Activated T-helper 17 cell treated with anti-CD3 and anti-CD28 coated beads, Interleukin-2, amount 50 U/mL, for 72 hours (primary cell): Measurements from ENCODE around the gene PGM2L1. TPM values are rescaled to one million over a fixed set of nuclear protein-coding genes. Genes with fewer than 3 reads are reported as not detected.

Source experiments
- ATAC-seq: fragments of 150-1000 bp; cut with Tn5 transposase; replicated peaks from 2 replicates; pipeline ENCODE4 v1.10.0; 2021; ENCODE audit warnings: mild to moderate bottlenecking, moderate library complexity
- H3K27ac Mint-ChIP-seq: one replicate; pipeline ENCODE4 v1.8.0; 2022; ENCODE audit warnings: mixed read lengths
- H3K27me3 Mint-ChIP-seq: one replicate; pipeline ENCODE4 v1.8.0; 2022; ENCODE audit warnings: mixed read lengths
- H3K36me3 Mint-ChIP-seq: one replicate; pipeline ENCODE4 v1.8.0; 2022; ENCODE audit warnings: low read depth, mild to moderate bottlenecking, mixed read lengths
- H3K4me1 Mint-ChIP-seq: one replicate; pipeline ENCODE4 v1.8.0; 2022; ENCODE audit warnings: mixed read lengths
- H3K4me3 Mint-ChIP-seq: one replicate; pipeline ENCODE4 v1.8.0; 2022; ENCODE audit warnings: mild to moderate bottlenecking, mixed read lengths
- H3K9me3 Mint-ChIP-seq: one replicate; pipeline ENCODE4 v1.8.0; 2022; ENCODE audit warnings: mixed read lengths
- total RNA-seq, 2 donors: library from RNA; stranded (reverse); gene quantifications; one replicate each; pipeline ENCODE4 v1.2.3, GENCODE V29; 2022

The PGM2L1 gene
- 1 to 10 TPM; 5.1 to 7.9 TPM for total RNA-seq

- ATAC-seq, result peak; percentile 93
- no peaks in the 10 kb centered on the region for H3K36me3 Mint-ChIP-seq
- H3K27me3 Mint-ChIP-seq, result no peaks in the 10 kb centered on the region
- H3K9me3 Mint-ChIP-seq, result no peaks in the 10 kb centered on the region
- peak within 1 kb of the TSS; percentile 95 for H3K27ac Mint-ChIP-seq
- H3K4me1 Mint-ChIP-seq, result peaks cover 24% of the 10 kb centered on the region
- peak within 1 kb of the TSS; percentile 93 for H3K4me3 Mint-ChIP-seq
Observed at GRCh38 chr11:74398244-74399159, at the start of gene PGM2L1. Gene PGM2L1, minus strand, starts transcription at chr11:74398433. Its CDS starts 272 bp downstream, at chr11:74398161.

GRCh38 chr11:74447720-74448119 is 49.5 kb upstream of the PGM2L1 start:
- no peak overlapping the region for H3K4me3 Mint-ChIP-seq
- ATAC-seq, result no peak
- H3K9me3 Mint-ChIP-seq, result no peaks in the 10 kb centered on the region
- peaks cover 3% of the 10 kb centered on the region for H3K27me3 Mint-ChIP-seq
- no peaks in the 10 kb centered on the region for H3K36me3 Mint-ChIP-seq
- no peaks in the 10 kb centered on the region for H3K4me1 Mint-ChIP-seq
- H3K27ac Mint-ChIP-seq, result no peak overlapping the region

DNA sequence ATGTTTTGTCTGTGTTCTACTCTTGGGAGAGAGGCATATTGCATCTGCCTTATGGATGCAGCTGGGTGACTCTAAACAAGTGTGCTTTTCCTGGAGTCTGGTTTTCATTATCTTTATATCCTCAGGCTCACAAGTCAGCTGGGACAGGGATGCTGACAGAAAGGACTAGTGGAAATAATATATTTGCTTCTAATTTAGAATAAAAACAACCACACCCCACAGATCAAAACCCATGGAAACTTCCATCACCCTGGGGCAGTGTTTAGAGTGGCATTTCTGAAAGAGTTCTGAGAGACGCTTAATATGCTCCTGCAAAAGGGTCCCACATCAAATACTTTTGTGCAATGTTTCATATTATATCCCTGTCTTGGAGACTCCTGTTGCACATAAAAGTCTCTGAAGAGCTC is 48.3 kb upstream of the PGM2L1 start:
- H3K27ac Mint-ChIP-seq, result no peak overlapping the region
- H3K4me3 Mint-ChIP-seq, result no peak overlapping the region
- no peak for ATAC-seq
- H3K36me3 Mint-ChIP-seq, result no peaks in the 10 kb centered on the region
- H3K4me1 Mint-ChIP-seq, result no peaks in the 10 kb centered on the region
- H3K9me3 Mint-ChIP-seq, result no peaks in the 10 kb centered on the region
- H3K27me3 Mint-ChIP-seq, result no peaks in the 10 kb centered on the region

- Mint-ChIP-seq H3K4me3 (no peak overlapping the region), H3K9me3 (peaks cover 4% of the 10 kb centered on the region), H3K36me3 (no peaks in the 10 kb centered on the region), H3K27ac (no peak overlapping the region), H3K4me1 (no peaks in the 10 kb centered on the region), H3K27me3 (no peaks in the 10 kb centered on the region)
- ATAC-seq, result no peak
Observed at GRCh38 chr11:74444173-74444826, 46.1 kb upstream of the PGM2L1 start.

DNA sequence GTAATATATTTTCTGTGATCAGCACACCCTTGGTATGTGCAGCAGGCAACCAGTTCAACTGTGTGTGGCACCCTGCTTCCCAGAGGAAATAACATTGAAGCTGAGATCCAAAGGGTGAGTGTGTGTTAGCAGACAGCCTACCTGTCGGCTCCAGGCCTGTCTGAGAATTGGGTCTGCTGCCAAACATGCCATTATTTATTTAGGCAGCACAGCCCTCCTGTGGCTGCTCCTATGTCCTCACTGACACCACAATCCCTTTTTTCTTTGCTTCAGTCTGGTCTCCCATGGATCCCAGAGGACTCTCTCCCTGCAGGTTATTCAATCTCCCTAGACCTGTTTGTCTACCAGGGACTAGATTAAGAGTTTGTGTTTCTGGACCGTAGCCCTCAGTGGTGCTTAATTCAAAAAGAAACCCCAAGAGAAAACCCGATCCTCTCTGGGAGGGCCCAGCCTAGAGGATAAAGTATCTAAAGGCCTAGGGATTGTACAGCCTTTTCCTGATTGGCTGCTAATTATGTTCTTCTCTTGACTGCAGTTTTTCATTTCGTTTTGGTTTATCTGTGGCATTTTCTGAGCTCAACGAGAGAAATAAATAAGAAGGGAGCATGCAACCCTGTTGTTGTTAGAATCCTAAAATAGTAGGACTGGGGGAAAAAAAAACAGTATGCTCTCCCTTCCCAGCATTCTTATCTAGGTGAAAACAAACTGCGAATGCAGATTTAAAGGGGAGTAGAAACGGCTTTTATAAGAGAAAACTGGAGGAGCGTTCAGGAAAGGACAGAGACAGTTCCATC is 45.0 kb upstream of the PGM2L1 start:
- Mint-ChIP-seq H3K4me3 (no peak overlapping the region), H3K27me3 (no peaks in the 10 kb centered on the region), H3K9me3 (peaks cover 4% of the 10 kb centered on the region), H3K27ac (no peak overlapping the region), H3K36me3 (no peaks in the 10 kb centered on the region), H3K4me1 (no peaks in the 10 kb centered on the region)
- ATAC-seq, result no peak

- Mint-ChIP-seq H3K27ac (no peak overlapping the region), H3K4me1 (no peaks in the 10 kb centered on the region), H3K27me3 (no peaks in the 10 kb centered on the region), H3K36me3 (no peaks in the 10 kb centered on the region), H3K9me3 (peaks cover 4% of the 10 kb centered on the region), H3K4me3 (no peak overlapping the region)
- no peak for ATAC-seq
Observed at GRCh38 chr11:74442636-74443035, 44.4 kb upstream of the PGM2L1 start.

DNA sequence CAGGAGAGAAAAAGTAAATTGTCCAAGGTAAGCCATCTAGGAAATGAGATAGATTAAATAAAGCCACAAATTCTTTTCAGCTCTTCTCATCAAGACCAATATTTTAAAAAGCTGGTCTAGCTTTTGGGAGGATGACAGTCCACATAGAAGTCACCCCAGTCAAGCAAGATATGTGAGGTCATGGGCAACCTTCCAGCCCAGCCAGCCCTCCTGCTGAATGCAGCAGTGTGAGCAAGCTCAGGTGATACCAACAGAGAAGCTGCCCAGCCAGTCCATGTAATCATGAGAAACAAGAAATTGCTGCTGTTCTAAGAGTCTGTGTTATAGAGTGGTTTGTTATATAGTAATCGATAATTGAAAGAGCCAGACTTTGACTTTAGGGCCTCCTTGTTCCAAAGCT is 40.4 kb upstream of the PGM2L1 start:
- Mint-ChIP-seq H3K36me3 (no peaks in the 10 kb centered on the region), H3K27me3 (peaks cover 4% of the 10 kb centered on the region), H3K27ac (no peak overlapping the region), H3K9me3 (peaks cover 4% of the 10 kb centered on the region), H3K4me3 (no peak overlapping the region), H3K4me1 (no peaks in the 10 kb centered on the region)
- ATAC-seq, result no peak

- H3K27me3 Mint-ChIP-seq, result peaks cover 7% of the 10 kb centered on the region
- H3K27ac Mint-ChIP-seq, result no peak overlapping the region
- no peak overlapping the region for H3K4me3 Mint-ChIP-seq
- H3K4me1 Mint-ChIP-seq, result no peaks in the 10 kb centered on the region
- H3K36me3 Mint-ChIP-seq, result no peaks in the 10 kb centered on the region
- no peak for ATAC-seq
- H3K9me3 Mint-ChIP-seq, result peaks cover 4% of the 10 kb centered on the region
Observed at GRCh38 chr11:74437441-74438042, 39.3 kb upstream of the PGM2L1 start.

DNA sequence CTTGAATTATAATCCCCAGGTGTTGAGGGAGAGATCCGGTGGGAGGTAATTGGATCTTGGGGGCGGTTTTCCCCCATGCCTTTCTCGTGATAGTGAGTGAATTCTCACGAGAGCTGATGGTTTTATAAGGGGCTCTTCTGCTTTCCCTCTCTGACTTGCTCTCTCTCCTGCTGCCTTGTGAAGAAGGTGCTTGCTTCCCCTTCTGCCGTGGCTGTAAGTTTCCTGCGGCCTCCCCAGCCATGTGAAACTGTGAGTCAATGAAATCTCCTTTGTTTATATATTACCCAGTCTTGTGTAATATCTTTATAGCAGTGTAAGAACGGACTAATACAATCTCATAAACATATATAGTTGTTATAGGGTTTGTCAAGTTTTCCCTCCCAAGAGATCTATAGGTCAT is 36.3 kb upstream of the PGM2L1 start:
- Mint-ChIP-seq H3K36me3 (no peaks in the 10 kb centered on the region), H3K4me1 (no peaks in the 10 kb centered on the region), H3K27me3 (peaks cover 7% of the 10 kb centered on the region), H3K4me3 (no peak overlapping the region), H3K9me3 (no peaks in the 10 kb centered on the region), H3K27ac (no peak overlapping the region)
- ATAC-seq, result no peak

- H3K4me1 Mint-ChIP-seq, result no peaks in the 10 kb centered on the region
- no peak overlapping the region for H3K4me3 Mint-ChIP-seq
- no peak for ATAC-seq
- H3K36me3 Mint-ChIP-seq, result no peaks in the 10 kb centered on the region
- no peaks in the 10 kb centered on the region for H3K9me3 Mint-ChIP-seq
- H3K27ac Mint-ChIP-seq, result no peak overlapping the region
- H3K27me3 Mint-ChIP-seq, result peaks cover 3% of the 10 kb centered on the region
Observed at GRCh38 chr11:74429205-74429604, 31.0 kb upstream of the PGM2L1 start.

- no peak for ATAC-seq
- Mint-ChIP-seq H3K9me3 (no peaks in the 10 kb centered on the region), H3K4me3 (no peak overlapping the region)
Observed at GRCh38 chr11:74427384-74427886, 29.2 kb upstream of the PGM2L1 start.

GRCh38 chr11:74425100-74425499 is 26.9 kb upstream of the PGM2L1 start:
- no peak overlapping the region for H3K27ac Mint-ChIP-seq
- no peaks in the 10 kb centered on the region for H3K36me3 Mint-ChIP-seq
- no peak for ATAC-seq
- no peaks in the 10 kb centered on the region for H3K4me1 Mint-ChIP-seq
- no peak overlapping the region for H3K4me3 Mint-ChIP-seq
- no peaks in the 10 kb centered on the region for H3K27me3 Mint-ChIP-seq
- no peaks in the 10 kb centered on the region for H3K9me3 Mint-ChIP-seq

More at GRCh38 chr11:74427384-74427886, 29.2 kb upstream of the PGM2L1 start:
- Mint-ChIP-seq H3K4me1 (no peaks in the 10 kb centered on the region), H3K27me3 (no peaks in the 10 kb centered on the region), H3K36me3 (no peaks in the 10 kb centered on the region), H3K27ac (no peak overlapping the region)

GRCh38 chr11:74418509-74418895 is 20.3 kb upstream of the PGM2L1 start:
- peak overlapping the region; percentile 36 for H3K4me3 Mint-ChIP-seq
- peak; percentile 79 for ATAC-seq
- no peaks in the 10 kb centered on the region for H3K36me3 Mint-ChIP-seq
- no peaks in the 10 kb centered on the region for H3K9me3 Mint-ChIP-seq
- peak overlapping the region; percentile 83 for H3K27ac Mint-ChIP-seq
- H3K27me3 Mint-ChIP-seq, result no peaks in the 10 kb centered on the region
- H3K4me1 Mint-ChIP-seq, result peaks cover 14% of the 10 kb centered on the region
